A549 (cell line): Measurements from ENCODE around the gene CAMK4. TPM values are rescaled to one million over a fixed set of nuclear protein-coding genes. Genes with fewer than 3 reads are reported as not detected.
A peak's percentile ranks its signal among the peaks of the same experiment; 100 is the strongest.

Experiments
- ATAC-seq, 2 experiments: fragments of 200-7000 bp in 1 of 2; fragments of >200 bp in 1 of 2; cut with Nextera tagmentation in 1 of 2; cut with Tn5 transposase in 1 of 2; 3 replicates each; pipeline versions ENCODE4 v1.8.0 to v1.9.1; 2018 to 2020; ENCODE audit warnings: mild to moderate bottlenecking in 1 of 2, moderate library complexity in 1 of 2
- CTCF ChIA-PET: fragments of 300-600 bp; sonication (Branson Sonifier 250); formaldehyde crosslinking; extraction: SDS; loops from one replicate; lab custom pipeline; 2021; ENCODE audit warnings: antibody characterized with exemption, inconsistent platforms; lab: Yijun Ruan, JAX
- POLR2A ChIA-PET: fragments of 350-600 bp; formaldehyde crosslinking; extraction: SDS; loops from one replicate; lab custom pipeline; 2021; ENCODE audit warnings: antibody characterized with exemption, inconsistent platforms; lab: Yijun Ruan, JAX
- DNase-seq, 2 experiments: peaks; one replicate each; pipeline versions ENCODE4 v3.0.0 to v3.0.0-alpha.2; 2011 to 2016; ENCODE audit warnings: low read depth in 1 of 2, low spot score in 1 of 2
- FAIRE-seq: peaks from 2 replicates; lab custom pipeline; 2011; peaks lifted over from hg19 to GRCh38; lab: Jason Lieb, UNC
- H3K27ac ChIP-seq, 2 experiments: fragments of >200 bp; sonication (Bioruptor Twin); formaldehyde crosslinking; 3 replicates each; pipeline ENCODE4 v1.5.1; 2016 to 2017
- H3K4me1 ChIP-seq: fragments of >200 bp; sonication (Bioruptor Twin); formaldehyde crosslinking; 3 replicates; pipeline ENCODE4 v1.6.1; 2016
- H3K4me2 ChIP-seq: fragments of >200 bp; sonication (Bioruptor Twin); formaldehyde crosslinking; 3 replicates; pipeline ENCODE4 v1.6.1; 2016
- H3K4me3 ChIP-seq: fragments of >200 bp; sonication (Bioruptor Twin); formaldehyde crosslinking; 3 replicates; pipeline ENCODE4 v1.5.1; 2016
- H3K9me3 ChIP-seq: fragments of >200 bp; sonication (Bioruptor Twin); formaldehyde crosslinking; 3 replicates; pipeline ENCODE4 v1.6.1; 2016
- BHLHE40 ChIP-seq: IDR thresholded peaks from 2 replicates; pipeline ENCODE4 v1.6.1; 2012; ENCODE audit warnings: low read depth, low read length, inconsistent platforms
- CBX2 ChIP-seq: fragments of 200-600 bp; sonication (generic); IDR thresholded peaks from 2 replicates; pipeline ENCODE4 v1.6.1; 2016; ENCODE audit warnings: low read depth, mild to moderate bottlenecking, borderline replicate concordance
- CBX8 ChIP-seq: fragments of 200-600 bp; sonication (generic); IDR thresholded peaks from 2 replicates; pipeline ENCODE4 v1.6.1; 2016
- EHF ChIP-seq: fragments of 250-450 bp; sonication (Bioruptor Pico); IDR thresholded peaks from 2 replicates; pipeline ENCODE4 v1.5.0; 2020; ENCODE audit warnings: mild to moderate bottlenecking
- EHMT2 ChIP-seq: fragments of 200-600 bp; sonication (generic); IDR thresholded peaks from 2 replicates; pipeline ENCODE4 v1.6.1; 2016; ENCODE audit warnings: antibody characterized with exemption, low read depth, mild to moderate bottlenecking, moderate library complexity
- EP300 ChIP-seq, 2 experiments: fragments of >200 bp; sonication (Bioruptor Twin); formaldehyde crosslinking; IDR thresholded peaks; 2 replicates in 1 of 2; 3 replicates in 1 of 2; pipeline ENCODE4 v1.6.1; 2016 to 2017
- FOSB ChIP-seq: fragments of 250-450 bp; sonication (Bioruptor Pico); IDR thresholded peaks from 2 replicates; pipeline ENCODE4 v1.5.0; 2020; ENCODE audit warnings: mild to moderate bottlenecking, moderate library complexity
- FOSL2 ChIP-seq, 2 experiments: fragments of 450-650 bp in 1 of 2; fragments of >200 bp in 1 of 2; sonication (Bioruptor Twin) in 1 of 2; formaldehyde crosslinking; IDR thresholded peaks; 2 replicates each; pipeline versions ENCODE4 v1.5.0 to v1.6.1; 2016 to 2020; ENCODE audit warnings: mild to moderate bottlenecking in 1 of 2, moderate library complexity in 1 of 2
- FOXS1 ChIP-seq: fragments of 250-450 bp; sonication (Bioruptor Pico); IDR thresholded peaks from 2 replicates; pipeline ENCODE4 v1.5.0; 2020; ENCODE audit warnings: mild to moderate bottlenecking, moderate library complexity
- GATA3 ChIP-seq: IDR thresholded peaks from 2 replicates; pipeline ENCODE4 v1.6.1; 2012; ENCODE audit warnings: borderline replicate concordance
- HDAC2 ChIP-seq: fragments of 200-600 bp; sonication (generic); IDR thresholded peaks from 2 replicates; pipeline ENCODE4 v1.6.1; 2016
- JUN ChIP-seq, 2 experiments: fragments of >200 bp; sonication (Bioruptor Twin); formaldehyde crosslinking; IDR thresholded peaks; 2 replicates in 1 of 2; 3 replicates in 1 of 2; pipeline ENCODE4 v1.6.1; 2016 to 2017
- MAZ ChIP-seq: fragments of 150-350 bp; IDR thresholded peaks from 2 replicates; pipeline ENCODE4 v1.6.1; 2014; ENCODE audit warnings: antibody characterized with exemption, low read depth, low read length, borderline replicate concordance
- POLR2A ChIP-seq: IDR thresholded peaks from 2 replicates; pipeline ENCODE4 v1.6.1; 2012; ENCODE audit warnings: mild to moderate bottlenecking, low read length
- RCOR1 ChIP-seq: fragments of 150-350 bp; IDR thresholded peaks from 2 replicates; pipeline ENCODE4 v1.6.1; 2014; ENCODE audit warnings: antibody characterized with exemption, low read length, low read depth
- SREBF2 ChIP-seq: fragments of 450-650 bp; IDR thresholded peaks from 2 replicates; pipeline ENCODE4 v1.6.1; 2014; ENCODE audit warnings: mild to moderate bottlenecking, moderate library complexity
- TFCP2L1 ChIP-seq: fragments of 250-450 bp; sonication (Bioruptor Pico); IDR thresholded peaks from 2 replicates; pipeline ENCODE4 v1.5.0; 2021; ENCODE audit warnings: mild to moderate bottlenecking
- ZFP36 ChIP-seq: fragments of 450-650 bp; IDR thresholded peaks from 2 replicates; pipeline ENCODE4 v1.6.1; 2014; ENCODE audit warnings: borderline replicate concordance; ENCODE audit not compliant: partially characterized antibody
- ZNF302 ChIP-seq: fragments of 250-450 bp; sonication (Bioruptor Pico); IDR thresholded peaks from 2 replicates; pipeline ENCODE4 v1.9.0; 2021; ENCODE audit warnings: inconsistent platforms, mild to moderate bottlenecking, moderate library complexity
- ZSCAN20 ChIP-seq: fragments of 250-450 bp; sonication (Bioruptor Pico); IDR thresholded peaks from 2 replicates; pipeline ENCODE4 v1.8.0; 2022; ENCODE audit warnings: mild to moderate bottlenecking, moderate library complexity
- WGBS: methylation state at CpG from one replicate; pipeline ENCODE4 v1.1.6; 2017; ENCODE audit errors: missing lambda C conversion rate; 5-methylcytosine and 5-hydroxymethylcytosine counted together
- polyA plus RNA-seq, 4 experiments: library from polyadenylated mRNA; depleted of rRNA in 3 of 4; stranded (reverse); fragments of >200 nt; fragmentation: RNase III in 1 of 4; extraction: RNeasy Plus Mini Kit Qiagen cat#74134 plus additional on column Dnase treatment in 1 of 4; gene quantifications; 2 replicates in 3 of 4; 3 replicates in 1 of 4; pipeline ENCODE4 v1.2.3, GENCODE V29; 2011 to 2017
- TF ChIP-seq, protein P1 (sequence below): IDR thresholded peaks from 2 replicates; pipeline ENCODE4 v1.6.1; 2012
- TF ChIP-seq, protein P2 (sequence below): fragments of 250-450 bp; sonication (Bioruptor Pico); IDR thresholded peaks from 2 replicates; pipeline ENCODE4 v1.5.0; 2021; ENCODE audit warnings: mild to moderate bottlenecking, moderate library complexity, borderline replicate concordance
- TF ChIP-seq, protein P3 (sequence below): IDR thresholded peaks from 2 replicates; pipeline ENCODE4 v1.6.1; 2012
- TF ChIP-seq, protein P4 (sequence below): fragments of 200-600 bp; sonication (generic); IDR thresholded peaks from 2 replicates; pipeline ENCODE4 v1.6.1; 2016; ENCODE audit warnings: antibody characterized with exemption, mild to moderate bottlenecking, moderate library complexity

The CAMK4 gene
- polyA plus RNA-seq, 2 of the 4 experiments (the other 2 are of a cell fraction), result not detected

DNA sequence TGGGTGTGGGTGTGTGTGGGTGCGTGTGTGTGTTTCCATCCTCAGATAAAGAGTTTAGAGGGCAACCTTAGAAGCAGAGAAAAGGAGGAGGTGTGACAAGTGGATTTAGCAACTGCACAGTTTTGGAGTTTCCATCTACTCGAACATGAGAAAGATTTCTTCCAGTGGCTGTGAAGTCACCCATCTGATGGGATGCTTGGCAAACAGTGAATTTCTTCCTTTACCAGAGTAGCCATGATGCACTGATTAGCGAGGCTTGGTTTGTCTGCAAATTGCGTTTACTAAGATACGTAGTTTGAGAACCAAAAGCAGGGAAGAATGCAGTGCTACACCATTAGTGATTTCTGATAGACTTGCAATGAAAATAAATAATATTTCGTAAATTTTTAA is 288.9 kb downstream of the CAMK4 start:
- no peak for TF ChIP-seq EHF (CRISPR knock-in tag)
- no peak for TF ChIP-seq RCOR1
- no peak for TF ChIP-seq FOSB (CRISPR knock-in tag)
- no peak for TF ChIP-seq FOSL2 (IDR thresholded peaks at IDR 0.05)
- TF ChIP-seq FOSL2 (CRISPR knock-in tag; IDR thresholded peaks at IDR 0.05), result no peak
- TF ChIP-seq JUN (IDR thresholded peaks at IDR 0.05), result no peak
- TF ChIP-seq, protein P1, sequence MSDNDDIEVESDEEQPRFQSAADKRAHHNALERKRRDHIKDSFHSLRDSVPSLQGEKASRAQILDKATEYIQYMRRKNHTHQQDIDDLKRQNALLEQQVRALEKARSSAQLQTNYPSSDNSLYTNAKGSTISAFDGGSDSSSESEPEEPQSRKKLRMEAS, result no peak
- TF ChIP-seq, protein P2, sequence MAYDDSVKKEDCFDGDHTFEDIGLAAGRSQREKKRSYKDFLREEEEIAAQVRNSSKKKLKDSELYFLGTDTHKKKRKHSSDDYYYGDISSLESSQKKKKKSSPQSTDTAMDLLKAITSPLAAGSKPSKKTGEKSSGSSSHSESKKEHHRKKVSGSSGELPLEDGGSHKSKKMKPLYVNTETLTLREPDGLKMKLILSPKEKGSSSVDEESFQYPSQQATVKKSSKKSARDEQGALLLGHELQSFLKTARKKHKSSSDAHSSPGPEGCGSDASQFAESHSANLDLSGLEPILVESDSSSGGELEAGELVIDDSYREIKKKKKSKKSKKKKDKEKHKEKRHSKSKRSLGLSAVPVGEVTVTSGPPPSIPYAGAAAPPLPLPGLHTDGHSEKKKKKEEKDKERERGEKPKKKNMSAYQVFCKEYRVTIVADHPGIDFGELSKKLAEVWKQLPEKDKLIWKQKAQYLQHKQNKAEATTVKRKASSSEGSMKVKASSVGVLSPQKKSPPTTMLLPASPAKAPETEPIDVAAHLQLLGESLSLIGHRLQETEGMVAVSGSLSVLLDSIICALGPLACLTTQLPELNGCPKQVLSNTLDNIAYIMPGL, result no peak
- TF ChIP-seq CBX8, result no peak
- FAIRE-seq (no peak), DNase-seq (no peak), ATAC-seq (no peak)
- ChIA-PET POLR2A (no interaction called here), CTCF (no interaction called here)
- Histone ChIP-seq H3K4me3 (peak overlapping the region; percentile 73), H3K27ac (peak overlapping the region; percentile 75 to 91), H3K4me2 (peak overlapping the region; percentile 88), H3K9me3 (no peaks in the 10 kb centered on the region), H3K4me1 (peaks cover 10% of the 10 kb centered on the region; the same call in 2 of the 3 replicates)
- WGBS, result 52% methylated on average over 6 of the region's 6 CpGs

DNA sequence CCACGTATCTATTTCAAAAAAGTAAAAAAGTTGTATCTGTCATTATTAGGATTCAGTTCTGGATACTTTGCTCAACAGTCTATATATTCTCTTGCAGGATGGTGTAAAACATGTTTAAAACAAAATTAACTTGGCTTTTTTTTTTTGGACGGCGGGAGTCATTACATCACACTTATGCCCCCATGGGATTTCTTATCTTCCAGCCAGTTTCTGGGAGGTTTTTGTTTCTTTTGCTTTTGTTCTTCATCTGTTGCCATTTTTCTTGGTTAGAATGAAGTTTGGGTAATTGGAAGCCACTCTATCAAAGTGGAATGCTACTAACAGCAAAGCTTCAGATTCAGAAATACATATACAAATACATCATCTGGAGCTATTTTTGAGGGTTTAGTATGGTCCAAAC is 289.9 kb downstream of the CAMK4 start:
- ATAC-seq (no peak), FAIRE-seq (no peak), DNase-seq (no peak)
- 94% methylated on average over 3 of the region's 3 CpGs for WGBS
- Histone ChIP-seq H3K4me3 (no peak overlapping the region), H3K27ac (no peak overlapping the region), H3K9me3 (no peaks in the 10 kb centered on the region), H3K4me1 (peaks cover 10% of the 10 kb centered on the region; the same call in 2 of the 3 replicates), H3K4me2 (no peak overlapping the region)
- ChIA-PET POLR2A (no interaction called here), CTCF (interaction anchor here (1.9 kb wide), 1 partner anchor 17 kb away, joined by 5 read pairs; no protein-coding TSS in a partner anchor)
- TF ChIP-seq, protein P3, sequence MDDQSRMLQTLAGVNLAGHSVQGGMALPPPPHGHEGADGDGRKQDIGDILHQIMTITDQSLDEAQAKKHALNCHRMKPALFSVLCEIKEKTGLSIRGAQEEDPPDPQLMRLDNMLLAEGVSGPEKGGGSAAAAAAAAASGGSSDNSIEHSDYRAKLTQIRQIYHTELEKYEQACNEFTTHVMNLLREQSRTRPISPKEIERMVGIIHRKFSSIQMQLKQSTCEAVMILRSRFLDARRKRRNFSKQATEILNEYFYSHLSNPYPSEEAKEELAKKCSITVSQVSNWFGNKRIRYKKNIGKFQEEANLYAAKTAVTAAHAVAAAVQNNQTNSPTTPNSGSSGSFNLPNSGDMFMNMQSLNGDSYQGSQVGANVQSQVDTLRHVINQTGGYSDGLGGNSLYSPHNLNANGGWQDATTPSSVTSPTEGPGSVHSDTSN, result no peak
- TF ChIP-seq EHMT2 (no peak), ZFP36 (no peak), CBX2 (no peak), BHLHE40 (no peak), EP300 (IDR thresholded peaks at IDR 0.05) (no peak), GATA3 (no peak), SREBF2 (no peak), FOXS1 (CRISPR knock-in tag) (no peak), POLR2A (no peak), MAZ (no peak), ZNF302 (CRISPR knock-in tag) (no peak), HDAC2 (no peak), TFCP2L1 (CRISPR knock-in tag) (no peak), ZSCAN20 (CRISPR knock-in tag) (no peak), FOSB (CRISPR knock-in tag) (no peak)
- TF ChIP-seq, protein P1, result no peak
- TF ChIP-seq, protein P4, sequence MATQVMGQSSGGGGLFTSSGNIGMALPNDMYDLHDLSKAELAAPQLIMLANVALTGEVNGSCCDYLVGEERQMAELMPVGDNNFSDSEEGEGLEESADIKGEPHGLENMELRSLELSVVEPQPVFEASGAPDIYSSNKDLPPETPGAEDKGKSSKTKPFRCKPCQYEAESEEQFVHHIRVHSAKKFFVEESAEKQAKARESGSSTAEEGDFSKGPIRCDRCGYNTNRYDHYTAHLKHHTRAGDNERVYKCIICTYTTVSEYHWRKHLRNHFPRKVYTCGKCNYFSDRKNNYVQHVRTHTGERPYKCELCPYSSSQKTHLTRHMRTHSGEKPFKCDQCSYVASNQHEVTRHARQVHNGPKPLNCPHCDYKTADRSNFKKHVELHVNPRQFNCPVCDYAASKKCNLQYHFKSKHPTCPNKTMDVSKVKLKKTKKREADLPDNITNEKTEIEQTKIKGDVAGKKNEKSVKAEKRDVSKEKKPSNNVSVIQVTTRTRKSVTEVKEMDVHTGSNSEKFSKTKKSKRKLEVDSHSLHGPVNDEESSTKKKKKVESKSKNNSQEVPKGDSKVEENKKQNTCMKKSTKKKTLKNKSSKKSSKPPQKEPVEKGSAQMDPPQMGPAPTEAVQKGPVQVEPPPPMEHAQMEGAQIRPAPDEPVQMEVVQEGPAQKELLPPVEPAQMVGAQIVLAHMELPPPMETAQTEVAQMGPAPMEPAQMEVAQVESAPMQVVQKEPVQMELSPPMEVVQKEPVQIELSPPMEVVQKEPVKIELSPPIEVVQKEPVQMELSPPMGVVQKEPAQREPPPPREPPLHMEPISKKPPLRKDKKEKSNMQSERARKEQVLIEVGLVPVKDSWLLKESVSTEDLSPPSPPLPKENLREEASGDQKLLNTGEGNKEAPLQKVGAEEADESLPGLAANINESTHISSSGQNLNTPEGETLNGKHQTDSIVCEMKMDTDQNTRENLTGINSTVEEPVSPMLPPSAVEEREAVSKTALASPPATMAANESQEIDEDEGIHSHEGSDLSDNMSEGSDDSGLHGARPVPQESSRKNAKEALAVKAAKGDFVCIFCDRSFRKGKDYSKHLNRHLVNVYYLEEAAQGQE, result no peak
- TF ChIP-seq, protein P2, result no peak
